Measurements from ENCODE around the gene FAM234B. TPM values are rescaled to one million over a fixed set of nuclear protein-coding genes. Genes with fewer than 3 reads are reported as not detected.

Gene FAM234B
- polyA plus RNA-seq, 10 donors: 3.5 to 7.1 (median 5.2) TPM

DNA sequence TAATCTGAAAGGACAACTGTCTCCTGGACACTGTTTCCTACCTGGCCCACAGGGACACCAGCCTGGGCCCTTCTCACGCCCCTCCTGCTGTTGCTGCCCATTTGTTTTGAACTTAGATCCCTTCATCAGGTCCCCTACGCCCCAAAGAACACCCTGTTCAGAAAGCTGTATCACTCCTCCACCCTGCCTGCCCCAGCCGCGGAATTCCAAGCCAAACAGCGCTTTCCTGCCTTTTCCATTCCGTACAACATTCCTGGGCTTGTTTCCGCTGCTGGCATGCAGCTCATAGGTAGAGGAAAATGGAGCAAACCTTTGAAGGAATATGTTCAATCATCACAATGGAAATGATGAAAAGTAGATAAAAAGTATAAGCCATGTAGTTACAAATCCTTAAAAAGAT is 72.1 kb downstream of the FAM234B start:
- peak in 1 of 3 donors; percentile 62 for DNase-seq

GRCh38 chr12:13117029-13117428 is 72.8 kb downstream of the FAM234B start:
- DNase-seq: peak in 1 of 3 donors; percentile 31

DNA sequence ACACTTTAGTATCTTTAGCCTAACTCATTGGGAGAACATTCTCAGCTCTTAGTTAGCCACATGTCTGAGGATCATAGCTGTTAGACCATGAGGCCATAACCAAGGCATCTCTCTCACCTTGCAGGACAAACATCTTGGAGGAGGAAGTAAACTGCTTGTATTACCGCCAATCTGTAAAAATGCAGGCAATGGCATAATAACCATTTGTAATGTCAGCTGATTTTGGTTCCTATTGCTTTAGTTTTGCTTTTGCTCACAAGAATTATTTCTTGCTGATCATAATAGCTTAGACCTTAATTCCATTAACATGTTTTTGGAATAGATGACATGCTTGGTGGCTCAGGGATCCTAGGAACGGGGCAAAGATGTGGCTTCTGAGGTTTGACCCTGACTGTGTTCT is 75.6 kb downstream of the FAM234B start:
- no peak for DNase-seq

GRCh38 chr12:13120413-13120812 is 76.2 kb downstream of the FAM234B start:
- no peak for DNase-seq

GRCh38 chr12:13121568-13121967 is 77.4 kb downstream of the FAM234B start:
- no peak for DNase-seq

- no peak for DNase-seq
These were observed 80.7 kb downstream of the FAM234B start for GRCh38 chr12:13124656-13125505.

GRCh38 chr12:13125996-13126395 is 81.8 kb downstream of the FAM234B start:
- no peak for DNase-seq

- no peak for DNase-seq
These were observed 82.3 kb downstream of the FAM234B start for GRCh38 chr12:13126494-13126893.

DNA sequence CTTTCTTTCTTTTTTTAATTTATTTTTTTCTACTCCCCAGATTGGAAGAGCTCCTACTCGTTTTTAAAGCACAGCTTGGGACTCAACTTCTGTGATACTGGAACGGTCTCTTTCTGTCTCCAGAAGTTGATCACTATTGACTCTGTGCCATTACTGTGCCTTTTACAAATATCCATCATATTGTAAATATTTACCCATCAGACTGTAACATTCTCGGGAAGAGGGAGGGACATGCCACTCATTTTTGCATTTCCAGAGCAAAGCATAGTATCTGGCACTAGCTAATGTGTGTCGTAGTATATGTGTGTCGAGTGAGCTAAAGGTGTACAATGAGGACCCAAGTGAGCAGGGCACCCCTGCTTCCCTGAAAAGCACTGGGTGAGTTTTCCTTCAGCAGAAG is 83.3 kb downstream of the FAM234B start:
- no peak for DNase-seq

GRCh38 chr12:13128291-13128965 is 84.2 kb downstream of the FAM234B start:
- DNase-seq: peak in 1 of 3 donors; percentile 54

DNA sequence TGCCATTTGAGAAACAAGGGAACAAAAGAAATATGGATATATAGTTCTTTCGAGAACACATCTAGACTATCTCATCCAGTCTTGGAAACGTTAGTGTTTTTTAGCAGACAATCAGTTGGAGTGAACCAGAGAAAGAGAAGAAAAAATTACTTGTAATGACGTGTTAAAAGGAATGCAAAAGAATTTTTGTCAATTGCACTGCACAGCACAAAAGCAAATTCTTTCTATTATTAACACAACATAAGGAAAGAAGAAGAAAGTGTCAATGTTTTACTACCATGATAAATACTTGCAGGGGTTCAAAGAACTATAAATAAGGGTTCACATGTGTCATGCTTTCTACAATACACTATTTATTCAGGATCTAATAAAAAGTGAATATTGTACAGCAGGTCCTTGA is 86.8 kb downstream of the FAM234B start:
- no peak for DNase-seq

Other genes starting within 250 kb of the FAM234B start
- 10 to 100 TPM; 45.6 to 60.6 (median 52.8) TPM for gene DDX47, start 231.0 kb upstream of the FAM234B start, polyA plus RNA-seq (ENCODE audit: insufficient read length in 10 of 10)
- 1 to 10 TPM in 9 of 10 donors, under 1 TPM in 1; 0.69 to 3.3 (median 1.7) TPM for gene GPRC5A, start 152.8 kb upstream of the FAM234B start, polyA plus RNA-seq (ENCODE audit: insufficient read length in 10 of 10)
- under 1 TPM in 4 of 10 donors, not detected in 6; 0.29 to 0.63 (median 0.42) TPM for gene GPRC5D, start 92.2 kb upstream of the FAM234B start, polyA plus RNA-seq (ENCODE audit: insufficient read length in 10 of 10)
- gene HEBP1, start 44.1 kb upstream of the FAM234B start, polyA plus RNA-seq (ENCODE audit: insufficient read length in 10 of 10): 10 to 100 TPM; 38.0 to 56.2 (median 44.1) TPM
- 10 to 100 TPM in 3 of 10 donors, 1 to 10 TPM in 7; 6.8 to 18.5 (median 8.8) TPM for gene GSG1, start 59.3 kb downstream of the FAM234B start, polyA plus RNA-seq (ENCODE audit: insufficient read length in 10 of 10)
- gene EMP1, start 152.3 kb downstream of the FAM234B start, polyA plus RNA-seq (ENCODE audit: insufficient read length in 10 of 10): 100 to 1,000 TPM; 159 to 263 (median 200) TPM